Activated CD8-positive, alpha-beta memory T cell treated with anti-CD3 and anti-CD28 coated beads, Interleukin-2, amount 50 U/mL, for 24 hours (primary cell): ENCODE measurements around the gene EZH2.

Experiments used
- DNase-seq: peaks from one replicate; pipeline ENCODE4 v3.0.0-alpha.2; 2020; ENCODE audit errors: extremely low read depth

EZH2 gene

DNA sequence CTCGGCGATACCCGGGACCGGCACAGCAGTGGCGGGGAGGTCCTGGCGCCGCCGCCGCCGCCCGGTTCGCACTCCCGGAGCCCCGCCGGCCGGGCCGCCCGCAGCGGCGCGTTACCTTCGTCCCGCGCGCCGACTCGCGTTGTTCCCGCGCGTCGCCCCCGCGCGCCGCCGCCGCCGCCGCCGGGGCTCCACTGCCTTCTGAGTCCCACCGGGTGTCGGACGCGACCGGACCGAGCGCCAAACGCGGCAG is at the start of gene EZH2:
EZH2 (minus strand) TSS at position 243 of the 250 bp plus-strand sequence. CDS start 36,993 bp downstream, outside the sequence.
- no peak for DNase-seq

DNA sequence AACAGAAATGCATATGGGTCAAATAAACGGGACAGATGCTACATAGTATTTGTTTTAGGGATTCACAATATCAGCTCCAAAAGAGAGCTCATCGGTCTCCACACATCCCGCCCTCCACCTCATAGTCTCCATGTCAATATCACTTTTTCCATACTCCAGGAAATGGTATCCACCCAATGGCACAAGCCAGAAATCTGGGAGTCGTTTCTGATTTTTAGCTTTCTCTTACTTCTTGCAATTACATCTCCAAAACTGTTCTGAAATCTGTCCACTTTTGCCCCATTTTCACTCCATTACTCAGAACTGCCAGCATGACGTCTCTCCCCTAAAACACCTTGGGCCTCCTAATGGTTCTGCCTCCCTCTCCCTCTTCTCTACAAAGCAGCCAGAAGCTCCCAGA is 47.4 kb upstream of the EZH2 start:
- no peak for DNase-seq

DNA sequence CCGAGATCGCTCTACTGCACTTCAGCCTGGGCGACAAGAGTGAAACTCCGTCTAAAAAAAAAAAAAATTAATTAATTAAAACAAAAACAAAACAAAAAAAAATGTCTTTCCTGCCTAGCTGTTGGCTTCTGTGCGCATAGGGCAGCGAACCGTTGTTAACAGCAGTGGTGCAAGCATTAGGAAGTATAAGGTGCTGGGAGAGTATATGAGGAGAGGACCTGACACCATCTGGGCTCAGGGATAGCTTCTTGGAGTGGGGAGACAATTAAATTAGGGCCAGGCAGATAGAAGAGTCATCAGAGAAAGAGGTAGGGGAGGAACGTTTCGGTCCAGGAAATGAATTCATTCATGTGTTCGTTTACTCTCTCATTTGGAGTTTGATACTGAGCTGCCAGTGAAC is 46.2 kb upstream of the EZH2 start:
- no peak for DNase-seq

DNA sequence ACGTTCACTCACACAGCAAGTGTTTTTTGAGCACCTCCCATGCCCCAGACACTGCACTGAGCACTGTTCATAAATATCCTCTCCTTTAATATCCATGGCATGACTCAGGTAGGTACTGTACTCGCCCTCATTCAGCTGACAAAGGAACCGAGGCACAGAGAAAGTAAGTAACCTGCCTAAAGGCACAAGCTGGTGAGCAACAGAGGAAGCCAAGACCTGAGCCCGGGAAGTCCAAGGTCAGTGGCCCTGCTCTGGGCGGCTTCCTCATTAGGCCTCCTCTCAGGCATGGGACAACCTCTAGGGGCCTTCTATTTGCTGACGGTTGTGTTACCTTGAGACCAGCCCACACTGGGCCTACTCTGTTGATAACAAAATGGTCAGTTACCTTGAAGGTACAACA is 45.1 kb upstream of the EZH2 start:
- DNase-seq = no peak

DNA sequence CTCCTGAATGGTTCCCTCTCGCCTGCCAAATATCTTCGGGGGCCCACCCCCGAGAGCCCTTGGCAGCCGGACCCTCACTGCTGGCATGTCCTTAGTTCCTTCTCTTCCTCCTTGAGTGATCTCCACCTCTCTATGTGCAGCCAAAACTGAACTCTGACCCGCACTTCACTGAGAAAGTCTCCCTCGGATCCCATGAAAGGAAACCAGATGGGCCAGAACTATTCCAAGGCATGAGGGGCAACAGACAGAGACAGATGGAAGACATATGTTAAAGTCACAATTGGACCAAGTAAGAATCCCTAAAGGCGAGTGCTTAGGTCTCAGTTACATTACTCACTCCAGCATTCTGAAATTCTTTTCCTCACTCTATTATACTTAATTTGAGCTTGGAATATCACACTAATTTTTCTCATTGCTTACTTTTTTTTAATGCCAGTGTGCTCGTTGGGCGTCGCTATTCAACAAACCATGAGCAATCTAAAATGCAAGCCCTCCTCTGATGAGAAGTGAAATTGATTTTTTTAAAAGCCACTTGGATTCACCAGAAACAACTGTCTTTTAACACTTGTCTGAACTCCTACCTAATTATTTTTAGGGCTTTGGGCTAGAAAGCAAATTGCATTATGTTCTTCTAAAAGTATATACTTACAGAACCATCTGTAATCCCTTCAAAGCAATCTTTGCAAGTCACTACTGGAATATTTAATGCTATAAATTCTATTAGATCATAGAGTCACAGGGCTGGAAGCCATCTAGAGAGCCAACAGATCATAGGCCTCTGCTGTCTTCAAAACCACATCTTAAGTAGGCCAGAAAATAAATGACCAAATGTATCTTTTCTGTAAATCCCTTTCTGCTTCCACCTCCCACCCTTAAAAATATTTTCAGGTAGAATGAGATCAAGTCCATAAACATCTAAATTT is 43.3 kb upstream of the EZH2 start:
- no peak for DNase-seq

DNA sequence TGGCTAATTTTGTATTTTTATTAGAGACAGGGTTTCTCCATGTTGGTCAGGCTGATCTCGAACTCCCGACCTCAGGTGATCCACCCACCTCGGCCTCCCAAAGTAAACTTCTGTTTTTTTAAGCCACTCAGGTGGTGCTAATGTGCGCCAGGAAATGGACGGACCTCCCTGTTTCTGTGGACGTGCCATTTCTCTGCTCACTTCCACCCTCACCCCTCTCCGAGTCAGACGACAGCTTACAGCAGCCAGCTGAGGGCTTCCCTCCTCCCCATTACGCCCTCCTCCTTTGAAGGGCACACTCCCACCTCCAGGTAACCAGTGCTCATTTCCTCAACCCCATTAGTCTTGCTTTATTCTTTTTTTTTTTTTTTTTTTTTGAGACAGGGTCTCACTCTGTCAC is 41.7 kb upstream of the EZH2 start:
- no peak for DNase-seq

DNA sequence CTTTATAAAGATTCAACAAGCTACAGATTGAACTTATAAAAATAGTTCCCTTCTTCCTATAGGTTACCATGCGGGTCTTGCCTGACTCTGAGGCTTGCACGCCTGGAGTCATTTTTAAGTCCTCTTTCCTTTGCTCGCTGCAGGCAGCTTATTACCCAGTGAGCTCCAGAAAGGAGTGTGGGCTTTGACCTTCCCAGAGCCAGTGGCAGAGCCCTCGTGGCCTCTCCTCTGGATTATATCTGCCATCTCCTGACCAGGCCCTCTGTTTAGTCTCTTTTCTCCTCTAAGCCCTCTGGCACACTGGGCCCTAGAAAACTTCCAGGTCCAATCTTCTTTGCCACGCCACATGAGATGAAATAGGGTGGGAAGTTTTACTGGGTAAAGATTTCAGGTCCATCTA is 39.9 kb upstream of the EZH2 start:
- DNase-seq = no peak

DNA sequence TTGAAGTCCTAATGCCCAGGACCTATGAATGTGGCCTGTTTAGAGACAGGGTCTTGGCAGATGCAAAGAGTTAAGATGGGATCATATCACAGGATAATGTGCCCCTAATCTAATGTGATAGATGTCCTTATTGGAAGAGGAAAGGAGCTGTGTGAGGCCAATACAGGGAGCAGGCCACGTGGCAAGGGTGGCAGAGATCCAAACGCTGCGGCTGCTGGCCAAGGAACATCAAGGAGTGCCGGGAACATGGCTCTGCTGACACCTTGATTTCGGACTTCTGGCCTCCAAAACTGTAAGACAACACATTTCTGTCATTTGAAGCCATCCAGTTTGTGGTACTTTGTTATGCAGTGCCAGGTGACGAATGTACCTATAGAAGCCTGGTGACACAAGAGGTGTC is 37.7 kb upstream of the EZH2 start:
- no peak for DNase-seq

DNA sequence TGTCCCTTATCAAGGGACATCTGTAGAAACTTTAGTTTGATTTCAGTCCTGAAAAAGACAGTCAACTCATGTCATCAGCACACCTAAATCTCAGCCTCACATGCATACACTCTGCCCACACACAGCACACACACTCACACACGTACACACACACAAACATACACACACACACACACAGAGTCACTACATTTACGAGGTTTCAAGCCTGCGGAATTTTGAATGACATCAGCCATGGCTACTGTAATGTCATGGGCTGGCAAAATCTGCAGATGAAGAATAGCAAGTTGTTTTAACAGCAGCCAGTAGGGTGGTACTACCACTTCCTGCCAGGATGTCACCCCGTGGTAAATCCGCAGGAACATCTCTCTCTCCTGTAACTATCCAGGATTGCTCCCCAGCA is 37.1 kb upstream of the EZH2 start:
- no peak for DNase-seq

DNA sequence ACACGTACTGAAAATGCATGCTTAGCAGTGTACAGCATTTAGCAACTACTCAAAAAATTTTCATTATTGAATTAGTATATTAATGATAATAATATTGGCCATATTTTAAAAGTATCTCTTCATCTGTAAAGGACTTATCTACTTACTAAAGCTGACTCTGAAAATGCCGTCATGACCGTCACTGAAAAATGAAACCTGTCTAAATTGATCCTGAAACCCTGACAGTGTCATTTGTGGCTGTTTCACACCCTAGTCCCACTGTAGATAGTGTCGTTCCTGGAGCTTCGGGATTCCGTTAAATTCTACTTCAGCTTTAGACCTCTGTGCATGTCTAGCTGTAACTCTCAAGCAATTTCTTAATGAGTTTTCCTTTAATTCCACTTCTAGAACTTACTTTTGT is 35.8 kb upstream of the EZH2 start:
- DNase-seq = no peak

DNA sequence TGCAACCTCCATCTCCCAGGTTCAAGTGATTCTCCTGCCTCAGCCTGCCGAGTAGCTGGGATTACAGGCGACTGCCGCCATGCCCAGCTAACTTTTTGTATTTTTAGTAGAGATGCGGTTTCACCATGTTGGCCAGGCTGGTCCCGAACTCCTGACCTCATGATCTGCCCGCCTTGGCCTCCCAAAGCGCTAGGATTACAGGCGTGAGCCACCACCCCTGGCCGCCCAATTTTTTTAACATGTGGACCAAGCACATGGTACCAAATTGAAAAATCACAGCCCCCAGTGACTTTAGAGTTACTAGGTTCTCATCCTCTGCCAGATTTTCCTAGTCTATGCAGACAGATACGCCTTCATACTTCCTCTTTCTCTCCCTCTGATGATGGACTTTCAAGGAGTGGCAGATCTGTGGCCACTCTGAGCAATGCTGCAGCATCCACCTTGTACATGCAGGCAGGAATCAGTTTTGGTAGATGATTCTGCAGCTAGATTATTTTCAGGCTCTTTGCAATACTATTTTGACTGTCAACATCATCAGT is 34.0 kb upstream of the EZH2 start:
- no peak for DNase-seq

DNA sequence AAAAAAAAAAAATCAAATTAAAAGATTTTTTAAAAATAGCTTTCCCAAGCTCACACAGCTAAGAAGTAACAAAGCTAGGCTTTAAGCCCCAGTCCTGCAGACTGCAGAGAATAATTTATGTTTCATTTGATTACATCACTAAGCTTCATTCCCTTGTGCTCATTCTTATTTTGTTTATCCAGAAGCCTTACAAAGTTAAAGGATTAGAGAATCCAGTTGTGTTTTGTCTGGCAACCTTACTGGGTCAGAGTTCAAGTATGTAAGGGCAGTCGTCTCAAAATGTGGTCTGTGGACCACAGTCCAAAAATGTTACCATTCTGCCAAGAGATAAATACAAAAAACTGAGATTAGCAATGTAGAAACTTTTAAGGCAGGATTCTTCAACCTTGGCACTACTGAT is 32.1 kb upstream of the EZH2 start:
- DNase-seq = no peak

DNA sequence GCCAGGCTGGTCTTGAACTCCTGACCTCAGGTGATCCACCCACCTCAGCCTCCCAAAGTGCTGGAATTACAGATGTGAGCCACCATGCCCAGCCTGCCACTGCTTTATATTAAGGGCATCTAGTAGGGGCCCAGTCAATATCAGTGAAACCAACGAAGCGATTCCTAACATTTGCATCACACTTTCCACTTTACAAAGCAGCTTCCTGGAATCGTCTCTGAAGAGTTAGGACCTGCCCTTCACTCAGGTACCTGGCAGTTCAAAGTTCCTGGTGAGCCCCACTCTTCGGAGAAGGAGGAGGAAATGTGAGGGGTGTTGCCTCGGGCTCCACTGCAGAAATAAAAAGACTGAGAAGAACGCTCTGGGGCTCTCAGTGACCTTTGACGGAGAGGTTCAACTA is 31.1 kb upstream of the EZH2 start:
- DNase-seq = no peak

DNA sequence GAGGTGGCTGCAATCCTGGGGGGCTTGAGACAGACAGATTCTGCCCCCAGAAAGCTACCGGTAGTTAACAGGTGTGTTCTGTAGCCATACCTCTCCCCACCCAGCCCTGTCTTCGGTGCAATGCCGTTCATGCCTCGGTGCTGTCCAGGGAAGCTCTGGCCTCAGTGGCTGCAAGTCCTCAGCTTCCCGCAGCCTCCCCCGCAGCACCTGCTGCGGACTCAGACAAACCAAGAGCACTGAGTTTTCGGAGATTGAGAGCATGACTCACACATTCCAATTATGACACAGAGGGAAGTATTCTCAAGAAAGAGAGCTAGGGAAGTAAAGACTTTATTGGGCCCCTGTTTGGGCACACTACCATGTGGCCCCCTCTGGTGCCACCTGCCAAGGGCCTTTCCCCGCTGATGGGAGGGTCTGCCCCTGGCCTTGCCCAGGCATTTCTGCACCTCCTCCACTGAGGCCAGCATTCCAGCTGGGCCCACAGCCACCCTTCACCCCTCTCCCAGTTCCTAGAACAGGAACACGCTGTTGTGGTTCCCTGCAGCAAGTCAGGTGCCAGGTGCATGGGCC is 30.2 kb upstream of the EZH2 start:
- no peak for DNase-seq

DNA sequence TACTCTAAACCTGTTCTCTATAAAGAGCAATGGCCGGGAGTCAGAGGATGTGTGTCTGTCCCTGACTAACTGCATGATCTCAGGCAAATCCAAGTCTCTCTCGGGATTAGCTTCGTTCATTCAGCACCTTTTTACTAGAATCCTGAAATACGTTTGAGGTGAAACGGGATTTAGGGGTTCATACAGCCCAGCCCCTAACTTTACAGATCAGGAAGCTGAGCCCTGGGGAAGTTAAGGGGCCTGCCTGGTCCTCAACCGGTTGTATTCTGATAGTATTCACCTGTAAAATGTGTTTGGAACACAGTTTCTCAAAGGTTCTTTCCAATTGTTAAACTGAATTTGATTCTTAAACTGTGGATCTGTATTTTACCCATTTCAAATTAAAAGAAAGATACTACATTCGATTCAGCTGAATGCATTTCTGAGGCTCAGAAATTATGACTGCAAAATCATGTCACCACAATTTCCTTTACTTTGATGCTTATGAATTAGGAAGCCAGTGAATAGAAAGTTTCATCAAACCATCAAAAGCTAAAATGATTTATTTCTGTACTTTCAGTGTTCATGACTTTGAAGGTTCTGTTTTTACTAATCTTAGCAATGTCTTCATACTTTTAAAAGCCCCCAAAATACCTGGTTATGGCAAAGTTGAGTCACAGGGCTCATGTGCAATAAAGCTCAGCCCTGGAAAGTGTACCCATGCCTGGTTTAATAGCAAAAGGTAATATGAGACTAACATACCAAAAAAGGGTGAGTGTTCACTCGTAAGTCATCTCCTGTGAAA is 28.9 kb upstream of the EZH2 start:
- no peak for DNase-seq

DNA sequence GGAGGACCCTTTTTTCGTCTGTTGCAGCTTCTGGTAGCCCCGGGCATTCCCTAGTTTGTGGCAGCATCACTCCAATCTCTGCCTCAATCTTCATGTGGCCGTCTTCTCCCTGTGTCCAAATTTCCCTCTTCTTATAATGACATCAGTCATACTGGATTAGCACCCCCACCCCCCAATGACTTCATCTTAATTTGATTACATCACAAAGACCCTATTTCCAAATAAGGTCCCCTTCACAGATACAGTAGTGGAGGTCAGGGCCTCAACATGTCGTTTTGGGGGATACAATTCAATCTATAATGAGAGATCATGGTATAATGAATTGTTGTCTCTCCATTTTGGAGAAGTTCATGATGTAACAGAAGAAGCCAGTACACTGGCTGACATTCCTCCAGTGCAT is 28.1 kb upstream of the EZH2 start:
- DNase-seq = no peak

DNA sequence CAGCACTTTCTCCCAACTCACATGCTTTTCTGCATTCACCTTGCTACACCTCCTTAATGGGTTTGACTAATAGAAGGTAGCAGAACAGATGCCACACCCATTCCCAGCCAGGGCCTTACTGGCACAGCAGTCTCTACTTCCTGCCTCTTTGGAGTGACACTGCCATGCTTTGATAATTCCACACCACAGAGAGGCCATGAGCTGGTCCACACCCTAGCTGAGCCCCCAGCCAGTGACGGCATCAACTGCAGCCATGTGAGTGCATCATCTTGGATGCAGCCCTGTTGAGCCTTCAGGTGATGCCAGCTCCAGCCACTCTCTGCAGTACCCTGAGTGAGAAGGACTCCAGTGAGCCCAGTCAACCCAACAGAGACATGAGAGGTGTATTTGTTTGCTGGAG is 27.5 kb upstream of the EZH2 start:
- no peak for DNase-seq

DNA sequence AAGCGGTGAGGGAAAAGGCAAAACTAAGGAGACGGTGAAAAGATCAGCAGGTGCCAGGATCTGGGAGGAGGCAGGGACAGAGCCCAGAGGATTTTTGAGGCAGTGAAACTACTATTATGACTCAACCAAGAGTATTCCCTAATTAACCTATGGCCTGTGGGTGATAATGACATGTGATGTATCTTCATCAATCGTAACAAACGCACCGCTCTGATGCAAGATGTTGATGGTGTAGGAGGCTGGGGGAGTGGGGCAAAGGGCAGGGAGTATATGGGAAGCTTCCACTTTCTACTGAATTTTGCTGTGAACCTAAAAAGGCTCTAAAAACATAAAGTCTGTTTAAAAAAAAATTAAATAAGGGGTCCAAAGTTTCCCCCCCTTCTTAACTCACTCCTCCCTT is 25.5 kb upstream of the EZH2 start:
- DNase-seq = no peak

DNA sequence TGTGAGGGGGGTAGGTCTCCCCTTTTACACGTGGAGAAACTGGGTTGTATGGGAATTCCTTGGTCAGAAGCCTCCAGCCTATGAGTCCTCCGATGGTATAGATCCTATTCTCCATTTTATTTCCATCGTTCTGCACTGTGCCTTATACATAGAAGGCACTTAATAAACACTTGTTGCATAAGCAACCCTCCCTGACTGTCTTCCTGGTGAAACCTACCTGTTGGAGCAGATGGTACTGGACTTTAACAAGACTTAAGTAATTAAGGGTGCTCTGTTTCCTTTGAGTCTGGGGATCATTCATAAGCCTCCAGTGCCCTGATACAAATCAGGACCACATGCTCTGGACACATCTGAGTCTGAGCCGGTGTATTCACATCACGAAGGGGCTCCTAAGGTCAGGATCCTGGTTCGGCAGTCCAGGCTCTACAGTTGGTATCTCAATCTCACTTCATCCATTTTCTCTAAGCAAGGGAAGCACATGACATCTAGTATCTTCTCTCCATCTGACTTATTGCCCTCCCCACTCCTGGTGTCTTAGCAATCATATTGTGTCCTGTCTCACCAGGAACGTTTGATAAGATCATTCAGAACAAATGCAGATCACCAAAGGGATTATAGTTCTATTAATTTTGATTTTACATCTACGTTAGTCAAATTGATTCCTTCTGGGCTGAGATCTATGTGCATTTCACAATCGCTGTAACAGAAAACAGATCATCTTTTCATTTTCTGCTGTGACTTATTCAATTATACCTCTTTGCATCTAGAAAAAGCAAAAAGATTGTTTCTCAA is 22.8 kb upstream of the EZH2 start:
- no peak for DNase-seq

DNA sequence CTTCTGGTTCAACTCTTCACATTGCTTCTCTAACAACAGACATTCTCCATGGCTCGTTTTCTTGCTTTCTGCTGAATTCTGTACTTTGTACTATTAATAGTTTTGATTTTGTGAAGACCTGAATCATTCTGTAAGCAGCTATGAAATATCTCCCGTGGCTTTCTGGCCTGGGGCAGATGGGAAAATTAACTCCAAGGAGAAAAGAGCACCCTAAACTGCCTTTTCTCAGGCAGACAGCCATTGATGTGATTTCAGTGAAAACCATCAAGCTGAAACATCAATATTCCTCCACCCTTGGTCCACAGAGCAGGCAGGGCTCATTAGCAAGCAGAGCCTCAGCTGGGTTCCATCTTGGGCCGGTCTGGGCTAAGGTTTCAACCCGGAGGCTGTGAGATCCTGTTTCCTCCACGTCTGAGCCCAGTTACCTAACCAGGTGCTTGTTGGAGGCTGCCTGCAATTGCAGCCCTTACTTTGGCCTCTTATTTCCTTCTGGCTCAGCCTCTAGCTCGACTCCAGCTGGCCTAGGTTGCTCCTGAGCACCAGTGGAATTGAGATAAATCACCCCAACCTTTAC is 21.1 kb upstream of the EZH2 start:
- no peak for DNase-seq

DNA sequence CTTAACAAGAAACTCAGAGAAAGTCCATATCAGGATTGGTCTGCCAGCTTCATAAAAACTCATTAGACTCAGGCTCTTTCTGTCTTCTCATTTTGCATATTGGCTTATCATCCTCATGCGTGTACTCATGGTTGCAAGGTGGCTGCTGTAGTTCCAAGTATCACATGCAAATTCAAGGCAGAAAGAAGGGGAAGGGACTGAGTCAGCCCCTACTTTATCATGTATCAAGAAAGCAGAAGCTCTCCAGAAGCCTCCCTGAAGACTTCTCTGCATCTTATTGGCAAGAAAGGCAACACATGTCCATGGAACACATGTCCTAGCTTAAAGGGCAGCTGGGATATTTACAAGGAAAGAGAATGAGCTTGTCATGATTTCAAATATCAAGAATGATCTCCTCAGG is 19.4 kb upstream of the EZH2 start:
- no peak for DNase-seq

DNA sequence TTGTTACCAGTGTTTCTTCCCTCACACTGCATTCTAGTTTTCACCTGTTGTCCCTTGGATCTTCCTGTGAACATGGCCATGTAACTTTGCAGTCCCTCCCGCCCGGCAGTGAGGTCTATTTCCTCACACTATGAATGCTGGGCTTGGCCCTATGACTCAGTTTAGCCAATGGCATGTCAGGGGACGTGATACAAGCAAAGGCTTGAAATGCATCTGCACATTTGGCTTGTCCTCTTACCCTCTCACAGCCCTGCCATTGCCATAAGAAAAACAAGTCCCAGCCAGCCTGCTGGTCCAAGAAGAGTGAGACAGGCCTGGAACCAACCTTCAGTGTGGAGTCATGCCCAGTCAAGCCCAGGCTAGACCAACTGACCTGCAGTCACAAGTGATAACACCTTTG is 17.1 kb upstream of the EZH2 start:
- no peak for DNase-seq
